ENCODE measurements around the gene KRT73. TPM values are rescaled to one million over a fixed set of nuclear protein-coding genes. Genes with fewer than 3 reads are reported as not detected.

Gene KRT73
- total RNA-seq, 1 donor from 2014 or later, result not detected

DNA sequence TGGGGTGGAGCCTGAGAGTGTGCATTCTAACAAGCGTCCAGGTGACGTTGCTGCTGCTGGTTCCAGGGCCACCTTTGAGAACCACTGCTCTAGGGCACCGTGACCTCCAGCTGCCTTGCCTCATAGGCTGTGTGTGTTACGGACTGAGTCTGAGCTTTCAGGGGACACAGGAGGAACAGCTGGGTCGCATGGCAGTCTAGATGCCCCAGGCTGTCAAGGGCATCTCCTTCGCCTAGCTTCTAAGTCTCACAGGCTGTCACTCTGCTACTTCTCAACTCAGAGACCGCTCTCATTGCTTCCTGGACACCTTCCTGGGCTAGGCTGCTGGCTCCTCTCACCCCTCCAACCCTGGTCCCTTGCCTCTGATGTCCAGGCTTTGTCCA lies 965 bp downstream of the KRT73 start:
- no peak for DNase-seq

DNA sequence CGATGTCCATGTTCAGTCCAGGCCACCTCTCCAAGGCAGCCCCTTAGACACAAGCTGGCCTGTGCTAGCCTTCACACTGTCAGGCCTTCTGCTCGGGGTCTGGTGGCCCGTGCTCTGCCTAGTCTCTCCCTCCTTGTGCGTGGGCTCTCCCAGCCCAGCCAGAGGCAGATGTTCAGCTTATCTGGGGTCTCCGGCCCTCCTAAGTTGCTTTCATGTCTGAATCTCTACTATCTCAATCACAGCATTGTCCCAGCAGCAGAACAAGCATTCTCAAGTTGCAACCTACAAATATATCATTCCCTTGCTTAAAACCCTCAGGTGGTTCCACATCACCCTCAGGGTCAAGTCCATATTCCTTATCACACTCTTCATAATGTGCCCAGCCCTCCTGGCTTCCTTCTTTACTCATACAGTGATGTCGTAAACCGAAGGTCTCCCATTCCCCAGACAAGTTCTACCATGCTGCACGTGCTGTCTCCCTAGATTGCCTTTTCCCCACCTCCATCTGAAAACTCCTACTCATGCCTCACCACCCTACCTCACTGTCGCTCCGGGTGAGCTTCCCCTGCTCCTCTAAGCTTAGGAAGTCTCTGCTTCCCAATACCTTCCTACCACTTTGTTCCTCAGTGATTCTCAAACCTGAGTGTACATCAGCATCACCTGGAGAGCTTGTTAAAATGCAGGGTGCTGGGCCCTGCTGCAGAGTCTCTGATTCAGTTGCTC lies 1.5 kb downstream of the KRT73 start:
- no peak for DNase-seq

DNA sequence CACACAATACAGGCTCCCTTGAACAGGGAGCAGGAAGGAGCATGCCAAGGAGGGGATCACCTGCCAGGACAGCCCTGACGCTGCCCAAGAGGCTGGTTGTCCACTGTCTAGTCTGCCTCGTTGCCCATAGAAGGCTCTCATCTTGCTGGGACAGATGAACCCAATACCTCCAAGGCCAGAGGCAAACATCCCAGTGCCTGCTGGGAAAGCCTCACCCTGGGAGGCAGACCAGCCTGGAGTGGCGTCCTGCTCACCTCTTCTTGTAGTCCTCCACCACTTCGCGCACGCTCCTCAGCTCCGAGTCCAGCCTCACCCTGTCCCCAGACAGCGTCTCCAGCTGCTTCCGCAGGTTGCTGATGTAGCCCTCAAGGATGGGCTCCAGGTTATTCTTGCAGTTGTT lies 2.4 kb downstream of the KRT73 start:
- DNase-seq, result no peak

DNA sequence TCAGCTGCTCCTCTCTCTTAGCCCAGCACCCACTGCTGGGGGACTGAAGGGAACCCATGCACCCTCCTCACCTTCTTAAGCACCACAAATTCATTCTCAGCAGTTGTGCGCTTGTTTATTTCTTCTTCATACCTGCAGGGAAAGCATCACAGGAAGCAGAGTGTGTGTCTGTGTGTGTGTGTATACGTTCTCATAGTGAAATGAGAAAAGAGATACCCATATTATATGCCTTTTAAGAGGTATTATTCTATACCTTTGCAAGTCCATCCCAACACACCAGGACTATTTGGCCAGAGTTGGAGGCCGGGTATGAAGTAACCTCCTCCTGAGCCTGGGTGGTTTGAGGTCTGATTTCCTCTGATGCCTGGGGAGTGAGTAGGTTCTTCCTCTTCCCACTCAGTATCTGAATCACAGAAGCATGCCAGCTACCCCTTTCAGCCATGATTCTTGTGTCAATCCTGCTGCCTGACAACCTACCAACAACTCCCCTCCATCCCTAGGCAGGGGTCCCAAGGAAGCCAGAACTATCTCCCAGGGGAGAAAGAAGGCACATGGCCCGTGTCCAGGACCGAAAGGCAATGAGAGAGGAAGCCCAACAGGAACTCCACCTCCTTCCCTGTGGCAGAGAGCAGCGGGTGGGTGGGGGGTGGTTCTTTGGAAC lies 3.0 kb downstream of the KRT73 start:
- DNase-seq, result no peak

DNA sequence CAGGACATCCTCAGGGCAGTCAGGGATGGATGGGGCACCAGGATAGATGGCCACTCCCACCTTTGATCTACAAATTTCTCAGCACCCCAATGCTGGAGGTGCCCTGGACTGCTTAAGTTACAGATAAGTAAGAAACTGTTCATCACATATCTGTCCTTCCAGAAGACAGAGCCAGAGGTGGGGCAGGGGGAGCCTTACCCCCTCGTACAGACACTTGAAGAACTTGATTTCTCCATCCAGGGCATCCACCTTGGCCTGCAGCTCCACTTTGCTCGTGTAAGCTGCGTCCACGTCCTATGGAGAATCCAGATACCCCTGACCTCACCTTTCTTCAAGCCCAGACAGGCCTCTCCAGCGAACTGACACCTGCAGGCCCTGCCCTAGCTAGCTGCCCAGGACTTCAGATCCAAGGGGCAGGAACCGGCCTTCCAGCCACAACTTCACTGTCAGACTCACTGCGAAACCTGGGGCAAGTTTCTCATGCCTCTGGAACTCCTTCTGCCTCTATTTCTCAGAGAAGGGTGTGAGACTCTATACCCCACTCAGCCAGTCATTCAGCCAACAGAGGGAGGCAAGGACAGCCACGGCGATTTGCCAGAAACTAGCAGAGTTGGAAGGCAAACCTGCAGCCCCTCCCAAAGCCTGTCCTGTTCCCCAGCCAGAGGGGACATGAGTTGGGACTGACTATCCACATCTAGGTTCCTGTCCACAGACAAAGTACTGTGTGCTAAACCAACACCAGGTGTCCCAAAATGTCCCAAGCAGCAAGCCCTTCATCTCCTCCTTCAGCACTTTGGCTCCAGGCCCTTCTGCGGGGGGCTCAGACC lies 3.8 kb downstream of the KRT73 start:
- DNase-seq, result no peak

DNA sequence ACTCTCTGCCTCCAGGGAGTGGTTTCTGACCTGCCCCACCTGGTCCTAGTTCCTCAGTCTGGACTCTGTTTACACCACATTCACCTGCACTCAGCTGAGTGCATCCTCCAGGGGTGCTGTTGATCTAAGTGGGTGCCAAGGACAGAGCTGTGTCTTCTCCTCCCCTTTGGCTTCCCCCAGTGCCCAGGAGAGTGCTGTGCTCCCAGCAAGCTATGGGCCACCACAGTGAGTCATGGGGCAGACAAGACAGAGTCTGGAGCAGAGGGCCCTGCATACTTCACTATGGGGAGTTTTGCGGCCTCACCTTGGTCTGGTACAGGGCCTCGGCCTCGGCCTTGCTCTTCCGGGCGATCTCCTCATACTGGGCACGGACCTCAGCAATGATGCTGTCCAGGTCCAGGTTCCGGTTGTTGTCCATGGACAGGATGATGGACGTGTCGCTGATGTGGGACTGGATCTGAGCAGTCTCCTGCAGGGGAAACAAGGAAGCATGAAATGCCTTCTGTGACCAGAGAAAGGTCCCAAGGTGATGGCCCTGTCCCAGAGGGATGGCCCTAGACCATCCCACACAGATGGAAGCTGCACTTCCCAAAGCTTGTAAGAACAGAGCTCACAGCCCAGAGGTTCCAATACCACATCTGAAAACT lies 4.9 kb downstream of the KRT73 start:
- no peak for DNase-seq

DNA sequence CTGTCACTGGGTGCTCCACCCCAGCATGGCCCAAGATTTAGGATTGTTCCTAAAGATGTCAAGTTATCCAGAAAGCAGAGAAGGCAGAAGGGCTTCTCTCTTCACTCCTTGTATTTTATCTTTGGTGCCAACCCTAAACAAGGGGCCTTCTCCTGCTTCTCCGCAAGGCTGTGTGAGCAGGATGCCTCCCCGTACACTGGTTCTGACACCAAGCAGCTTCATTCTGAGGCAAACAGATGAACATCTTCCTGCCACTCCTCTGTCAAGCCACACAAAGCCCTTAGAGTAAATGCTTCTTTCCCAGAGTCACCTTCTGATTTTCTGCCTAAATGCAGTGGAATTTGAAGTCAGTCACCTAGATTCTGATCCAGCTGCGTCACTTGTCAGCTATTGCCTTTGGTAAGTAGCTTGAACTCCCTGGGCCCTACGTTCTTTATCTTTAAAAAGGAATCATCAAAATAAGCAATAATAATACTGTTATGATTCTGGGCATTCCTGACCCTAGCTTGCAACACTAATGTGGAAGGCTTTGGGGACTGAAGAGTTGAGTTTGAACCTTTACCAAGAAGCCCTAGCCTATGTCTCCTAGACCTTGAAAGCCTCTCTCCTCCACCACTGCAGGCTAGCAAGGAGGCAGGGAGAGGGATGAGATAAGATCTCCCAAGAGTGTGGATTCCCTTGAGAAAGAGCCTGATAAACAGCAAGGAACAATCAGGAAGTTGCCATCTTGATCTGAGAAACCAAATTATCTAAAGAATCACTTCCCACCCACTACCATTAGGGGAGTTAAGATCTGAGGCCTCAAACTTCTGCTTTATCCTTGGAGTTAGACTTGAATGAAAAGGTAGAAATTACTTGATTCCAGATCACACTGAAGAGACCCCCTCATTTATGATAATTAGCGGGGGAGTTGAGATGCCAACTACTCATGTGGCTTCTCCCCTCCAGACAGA lies 5.7 kb downstream of the KRT73 start:
- no peak for DNase-seq

DNA sequence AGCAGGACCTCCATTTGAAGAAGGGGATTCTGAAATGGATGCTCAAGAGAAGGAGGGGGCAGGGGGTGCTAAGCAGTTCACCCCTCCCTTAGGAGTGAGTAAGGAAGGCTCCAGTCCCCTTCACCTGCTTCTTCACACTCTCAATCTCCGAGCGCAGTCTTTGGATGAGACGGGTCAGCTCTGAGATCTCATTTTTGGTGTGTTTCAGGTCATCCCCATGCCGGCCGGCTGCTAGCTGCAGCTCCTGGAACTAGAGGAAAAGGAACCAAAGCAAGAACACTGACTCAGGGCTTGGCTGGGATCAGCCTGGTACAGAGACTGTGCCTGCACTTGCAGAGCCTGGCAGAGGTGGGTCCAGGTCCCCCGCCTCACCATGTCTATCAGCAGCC lies 7.3 kb downstream of the KRT73 start:
- no peak for DNase-seq

DNA sequence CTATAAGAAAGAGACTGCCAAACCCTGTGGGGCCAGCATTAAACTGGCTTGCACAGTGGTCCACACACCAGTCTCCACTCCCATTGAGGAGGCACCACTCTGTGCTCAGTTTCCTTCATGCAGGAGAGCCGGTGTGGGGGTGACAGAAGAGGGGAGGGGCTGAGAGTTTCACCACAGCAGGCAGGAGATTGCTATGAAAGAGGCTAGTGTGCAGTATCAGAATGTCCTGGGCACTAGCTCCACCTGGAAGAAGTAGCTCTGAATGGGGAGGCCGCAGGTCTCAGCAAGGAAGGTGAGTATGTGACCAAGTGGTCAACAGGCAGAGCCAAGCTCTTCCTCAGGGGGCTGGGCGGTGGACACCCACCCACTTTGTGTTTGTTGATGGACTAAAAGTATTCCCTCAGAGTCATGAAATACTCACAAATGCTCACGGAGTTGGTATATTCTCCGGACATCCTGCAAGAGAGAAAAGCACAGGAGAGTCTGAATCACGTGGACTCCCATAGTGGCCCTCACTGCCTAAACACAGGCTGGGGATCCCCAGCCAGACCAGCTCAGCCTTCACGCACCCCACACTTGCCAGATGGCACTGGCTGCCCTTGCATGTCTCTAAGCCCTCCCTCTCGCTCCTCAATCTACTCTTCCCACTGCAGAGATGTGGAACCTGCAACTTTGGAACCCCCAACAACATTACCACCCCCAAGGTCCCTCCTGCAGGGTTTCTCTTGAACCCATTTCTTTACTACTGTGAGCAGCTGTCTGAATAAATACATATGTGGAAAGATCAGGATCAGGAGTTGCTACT lies 9.3 kb downstream of the KRT73 start:
- no peak for DNase-seq

DNA sequence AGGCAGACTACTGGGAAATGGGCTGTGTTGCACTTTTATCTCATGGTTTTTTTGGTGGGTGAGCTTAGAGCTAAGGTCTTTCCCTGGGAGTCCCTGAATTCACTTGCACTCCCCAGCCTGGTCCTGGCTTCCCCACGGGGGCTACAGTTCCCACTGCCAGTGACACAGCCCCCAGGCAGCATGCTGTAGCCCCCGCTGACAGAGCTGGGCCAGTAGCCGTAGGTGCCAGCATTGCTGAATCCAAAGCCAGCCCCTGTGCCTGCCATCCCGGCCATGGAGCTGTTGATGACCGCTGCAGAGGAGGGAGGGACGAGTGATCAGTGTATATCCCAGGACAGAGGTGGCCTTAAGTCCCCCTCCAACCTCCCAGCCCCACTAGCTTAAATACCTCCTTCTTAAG lies 10.2 kb downstream of the KRT73 start:
- no peak for DNase-seq

DNA sequence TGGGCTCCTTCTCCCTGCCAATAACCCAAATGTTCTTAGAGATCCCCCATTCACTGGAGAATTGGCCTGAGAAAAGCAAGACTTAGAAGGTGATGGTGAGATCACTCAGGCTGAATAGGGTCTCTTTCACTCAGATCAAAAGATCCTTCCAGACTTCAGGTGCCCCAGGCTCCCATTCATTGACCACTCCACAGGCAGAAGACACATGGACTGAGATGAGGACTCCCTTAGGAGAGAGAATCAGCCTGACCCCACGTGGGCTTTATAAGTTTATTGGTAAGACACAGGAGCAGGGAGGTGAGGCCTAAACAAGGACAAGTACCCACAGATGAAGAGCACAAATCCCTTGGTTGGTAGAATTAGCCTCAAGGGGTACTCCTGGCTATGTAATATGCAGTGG lies 11.0 kb downstream of the KRT73 start:
- no peak for DNase-seq

DNA sequence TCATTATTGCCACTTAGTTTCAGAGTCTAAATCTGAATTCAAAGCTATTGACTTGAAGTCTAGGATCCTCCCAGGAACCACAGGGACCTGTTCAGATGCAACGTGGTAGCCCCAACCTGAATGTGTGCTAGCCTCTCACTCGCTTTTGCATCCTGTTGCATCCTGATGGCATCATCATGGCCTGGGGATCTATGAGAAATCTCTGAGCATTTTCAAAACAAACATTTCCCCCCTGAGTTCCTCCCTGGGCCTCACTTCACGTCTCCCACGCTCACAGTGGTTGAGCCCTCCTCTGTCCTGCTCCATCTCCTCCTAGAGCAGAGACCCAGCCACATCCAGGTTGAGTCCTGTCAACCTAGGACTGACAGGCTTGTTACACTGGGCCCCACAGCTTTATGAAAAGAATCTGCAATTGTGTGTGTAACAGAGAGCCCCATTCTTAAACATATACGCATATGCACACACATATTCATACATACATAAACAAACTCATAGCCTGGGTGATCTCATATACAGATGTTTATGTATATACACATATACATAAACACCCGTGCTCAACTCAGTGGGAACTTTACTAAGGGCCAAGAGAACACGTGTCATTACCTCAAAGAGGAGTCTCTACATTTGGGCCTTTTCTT lies 11.7 kb downstream of the KRT73 start:
- no peak for DNase-seq

DNA sequence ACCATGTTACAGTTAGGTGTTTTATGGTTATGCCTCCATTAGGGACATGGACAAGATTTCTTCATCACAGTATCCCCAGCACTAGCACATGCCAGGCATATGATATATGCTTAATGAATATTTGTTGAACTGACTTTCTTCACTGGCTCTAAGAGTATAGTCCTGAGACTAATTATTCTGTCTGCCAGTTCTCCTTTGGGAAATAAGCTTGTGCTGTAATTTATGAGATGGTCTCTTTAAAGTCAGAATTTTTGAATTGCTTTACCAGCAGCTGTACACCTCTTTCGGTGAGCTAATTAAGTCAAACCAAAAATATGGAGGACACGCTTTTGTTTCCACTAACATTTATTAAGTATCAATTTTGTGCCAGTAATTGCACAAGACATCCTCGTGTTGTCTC lies 12.3 kb downstream of the KRT73 start:
- DNase-seq, result no peak

DNA sequence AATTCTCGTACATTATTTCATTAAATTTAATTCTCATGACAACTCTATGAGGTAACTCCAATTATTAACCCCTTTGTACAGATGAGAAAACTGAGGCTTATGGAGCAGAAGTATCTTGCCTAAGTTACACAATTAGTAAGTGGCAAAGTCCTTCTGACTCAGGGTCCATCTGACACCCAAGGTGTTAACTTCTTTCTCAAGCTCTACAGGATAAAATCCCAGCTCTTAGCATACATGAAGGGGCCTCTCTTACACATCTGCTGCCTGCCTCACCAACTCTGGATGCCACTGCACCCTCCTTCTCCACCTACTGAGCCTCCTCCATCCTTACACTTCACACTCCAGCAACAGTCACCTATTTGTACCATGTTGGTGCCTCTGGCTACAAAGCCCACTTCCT lies 12.8 kb downstream of the KRT73 start:
- no peak for DNase-seq

DNA sequence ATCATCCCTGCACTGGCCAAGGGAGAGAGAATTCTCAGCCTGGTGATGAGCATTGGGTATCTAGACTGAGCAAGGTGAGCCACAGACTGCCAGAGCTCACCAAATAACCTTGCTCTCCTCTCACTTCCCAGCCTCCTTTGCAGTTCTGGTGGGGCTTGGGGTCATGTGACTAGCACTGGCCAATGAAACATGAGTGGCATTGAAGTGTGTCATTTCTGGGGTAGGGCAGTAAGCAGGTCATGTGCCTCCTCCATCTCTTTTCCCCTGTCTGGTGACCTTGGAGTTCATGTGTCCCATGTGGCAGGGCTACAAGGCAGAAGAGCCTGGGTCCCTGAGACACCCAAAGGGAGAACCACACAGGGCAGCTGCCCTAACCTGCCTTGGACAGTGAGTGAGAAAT lies 13.5 kb downstream of the KRT73 start:
- no peak for DNase-seq

DNA sequence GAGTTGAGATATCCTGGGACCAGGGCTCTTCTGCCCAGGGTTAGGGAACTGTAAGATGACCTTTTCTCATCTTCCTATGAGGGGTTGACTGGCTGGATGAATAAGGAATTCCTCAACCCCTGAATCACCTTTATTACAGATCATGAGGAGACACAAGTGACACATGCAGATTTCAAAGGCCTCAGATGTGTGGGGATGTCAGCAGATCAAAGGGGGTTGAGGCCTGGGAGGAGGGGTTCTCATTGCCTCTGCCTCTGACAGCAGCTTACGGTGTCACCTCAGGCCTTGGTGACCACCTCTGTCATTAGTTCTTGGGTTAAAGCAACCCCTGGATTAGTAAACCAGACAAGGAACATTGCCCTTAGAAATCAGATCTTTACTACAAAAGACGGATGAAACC lies 15.0 kb downstream of the KRT73 start:
- DNase-seq, result no peak

DNA sequence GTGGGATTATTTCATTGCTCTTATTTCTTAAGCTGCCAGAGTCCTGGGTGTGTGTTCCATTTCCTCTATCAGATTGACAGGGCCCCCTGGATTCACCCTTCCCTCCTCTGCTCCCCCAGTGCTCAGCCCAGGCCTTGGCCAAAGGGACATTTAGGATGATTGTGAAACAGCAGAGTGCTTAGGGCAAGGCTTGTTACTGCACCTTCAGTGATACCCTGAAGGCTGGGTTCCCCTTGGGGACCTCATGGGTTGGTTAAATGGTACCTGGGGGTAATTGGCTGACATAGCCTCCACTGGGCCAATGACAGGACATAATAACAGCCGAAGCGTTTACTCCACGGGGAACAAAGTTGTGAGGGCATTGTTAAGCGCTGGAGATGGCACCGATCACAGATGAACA lies 15.8 kb downstream of the KRT73 start:
- DNase-seq, result no peak

DNA sequence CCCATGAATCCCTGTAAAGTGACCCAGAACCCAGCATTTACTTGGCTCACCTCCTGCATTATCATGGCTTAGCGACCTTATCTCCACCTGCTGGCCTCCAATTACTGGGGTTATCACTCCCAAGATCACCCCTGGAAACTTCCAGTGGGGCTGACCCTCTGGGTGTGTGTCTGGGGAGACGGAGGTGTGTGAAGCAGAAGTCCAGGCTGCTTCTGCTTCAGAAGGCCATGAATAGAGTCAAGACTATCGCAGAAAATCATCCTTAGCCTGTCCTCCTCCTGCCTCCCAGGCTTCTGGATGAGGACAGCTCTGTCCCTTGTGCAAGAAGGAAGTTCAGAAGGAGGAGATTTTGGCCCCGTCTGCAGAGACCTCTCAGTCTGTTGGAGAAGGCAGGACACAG lies 16.7 kb downstream of the KRT73 start:
- no peak for DNase-seq

DNA sequence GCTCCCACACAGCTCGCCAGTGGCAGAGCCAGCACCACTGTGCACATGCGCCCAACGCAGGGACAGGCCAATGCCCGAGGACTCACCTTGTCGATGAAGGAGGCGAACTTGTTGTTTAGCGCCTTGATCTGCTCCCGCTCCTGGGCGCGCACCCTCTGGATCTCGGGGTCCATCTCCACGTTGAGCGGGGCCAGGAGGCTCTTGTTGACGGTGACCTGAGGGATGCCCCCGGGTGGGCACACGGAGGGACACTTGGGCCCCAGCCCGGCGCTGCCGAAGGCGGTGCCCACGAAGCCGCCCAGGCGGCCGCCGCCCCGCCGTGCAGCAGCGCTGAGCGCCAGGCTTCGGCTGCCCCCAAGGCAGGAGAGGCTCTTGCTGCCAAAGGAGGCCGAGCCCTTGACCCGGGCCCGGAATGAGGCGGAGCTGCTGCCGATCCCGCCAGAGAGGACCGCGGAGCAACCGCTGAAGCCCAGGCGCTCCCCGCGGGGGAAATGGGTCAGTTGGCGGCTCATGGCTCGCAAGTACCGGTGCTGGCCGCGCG lies 17.3 kb downstream of the KRT73 start, which contains the start of gene KRT72:
Gene KRT72, minus strand, starts transcription at position 523 of the 541 bp plus-strand sequence. Its CDS starts 11 bp downstream, at position 512.
- no peak for DNase-seq

DNA sequence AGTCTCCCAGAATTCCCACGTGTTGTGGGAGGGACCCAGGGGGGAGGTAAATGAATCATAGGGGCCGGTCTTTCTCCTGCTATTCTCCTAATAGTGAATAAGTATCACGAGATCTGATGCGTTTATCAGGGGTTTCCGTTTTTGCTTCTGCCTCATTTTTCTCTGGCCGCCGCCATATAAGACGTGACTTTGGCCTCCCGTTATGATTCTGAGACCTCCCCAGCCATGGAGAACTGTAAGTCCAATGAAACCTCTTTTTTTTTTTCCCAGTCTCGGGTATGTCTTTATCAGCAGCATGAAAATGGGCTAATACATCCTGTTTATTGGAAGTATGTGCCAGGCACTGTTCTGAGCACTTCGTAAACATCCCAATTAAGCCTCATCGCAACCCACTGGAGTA lies 17.9 kb downstream of the KRT73 start:
- no peak for DNase-seq

All from dermis blood vessel endothelial cell (primary cell).